ENCODE data around the gene ELF5.

DNA sequence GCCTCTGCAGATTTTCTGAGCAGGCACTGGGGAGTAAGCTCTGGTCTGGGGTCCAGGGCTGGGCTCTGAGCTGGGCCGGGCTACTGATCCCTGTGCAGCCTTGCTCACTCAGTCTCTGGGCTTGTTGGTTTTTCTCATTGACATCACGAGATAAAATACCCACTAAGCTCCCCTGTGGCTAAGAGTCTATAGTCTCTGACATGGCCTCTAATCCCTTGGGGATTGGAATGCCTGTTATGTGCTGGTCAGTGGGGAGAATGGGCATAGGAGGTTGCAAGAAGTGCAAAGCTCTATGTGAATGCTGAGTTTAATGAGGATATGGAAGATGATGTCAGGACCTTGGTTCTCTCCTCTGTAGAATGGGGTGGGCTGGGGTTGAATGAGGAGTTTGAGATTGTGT is 23.3 kb downstream of the ELF5 start:
- TF ChIP-seq TAF1 (IDR thresholded peaks at IDR 0.05; ENCODE audit: low read depth, low read length), result no peak
- TF ChIP-seq POLR2A (IDR thresholded peaks at IDR 0.05; ENCODE audit: low read depth, low read length), result no peak
- TF ChIP-seq POLR2AphosphoS5 (IDR thresholded peaks at IDR 0.05; ENCODE audit: low read depth, low read length), result no peak
- no peak for TF ChIP-seq SPI1 (IDR thresholded peaks at IDR 0.05; ENCODE audit: low read depth, low read length)

Measured in GM12891 (cell line).